ENCODE results near the gene TLL1. TPM values are rescaled to one million over a fixed set of nuclear protein-coding genes. Genes with fewer than 3 reads are reported as not detected.

TLL1 gene
- total and polyA plus RNA-seq, 2 donors (not counting 3 experiments of a cell fraction or from before 2014, with no cell fraction given): 0.41 to 1.4 TPM

- dilution Hi-C loops (cut with MboI; ENCODE audit: extremely low pct_ligation_motif_present, low sequenced_read_pairs): no loop called here
- DNase-seq (ENCODE audit: low read depth, low spot score) (no peak), FAIRE-seq (no peak)
- no peaks in the 10 kb centered on the region for H3K9me3 ChIP-seq (replicated peaks; ENCODE audit: control insufficient read depth, insufficient read depth, low read length)
- ChIA-PET POLR2A (no interaction called here), CTCF (no interaction called here)
- H3K4me3 ChIP-seq (replicated peaks in 1 of 3; ENCODE audit: insufficient read depth in 1 of 3, low read depth in 1 of 3, low read length in 3 of 3): no peak overlapping the region
- no peaks in the 10 kb centered on the region for H3K9me1 ChIP-seq (replicated peaks; ENCODE audit: control insufficient read depth, extremely low read depth, insufficient read depth, low read length)
- H3K9ac ChIP-seq (replicated peaks; ENCODE audit: extremely low read depth, insufficient read depth, low read length): no peak overlapping the region
- H3K27ac ChIP-seq (ENCODE audit: insufficient read depth, low read depth, low read length): no peak overlapping the region
- H3K27me3 ChIP-seq (ENCODE audit: control insufficient read depth in 2 of 2, insufficient read depth in 2 of 2, low read length in 2 of 2): no peaks in the 10 kb centered on the region
- H3K4me2 ChIP-seq (ENCODE audit: insufficient read depth, low read length): no peak overlapping the region
- TF ChIP-seq, protein P1, sequence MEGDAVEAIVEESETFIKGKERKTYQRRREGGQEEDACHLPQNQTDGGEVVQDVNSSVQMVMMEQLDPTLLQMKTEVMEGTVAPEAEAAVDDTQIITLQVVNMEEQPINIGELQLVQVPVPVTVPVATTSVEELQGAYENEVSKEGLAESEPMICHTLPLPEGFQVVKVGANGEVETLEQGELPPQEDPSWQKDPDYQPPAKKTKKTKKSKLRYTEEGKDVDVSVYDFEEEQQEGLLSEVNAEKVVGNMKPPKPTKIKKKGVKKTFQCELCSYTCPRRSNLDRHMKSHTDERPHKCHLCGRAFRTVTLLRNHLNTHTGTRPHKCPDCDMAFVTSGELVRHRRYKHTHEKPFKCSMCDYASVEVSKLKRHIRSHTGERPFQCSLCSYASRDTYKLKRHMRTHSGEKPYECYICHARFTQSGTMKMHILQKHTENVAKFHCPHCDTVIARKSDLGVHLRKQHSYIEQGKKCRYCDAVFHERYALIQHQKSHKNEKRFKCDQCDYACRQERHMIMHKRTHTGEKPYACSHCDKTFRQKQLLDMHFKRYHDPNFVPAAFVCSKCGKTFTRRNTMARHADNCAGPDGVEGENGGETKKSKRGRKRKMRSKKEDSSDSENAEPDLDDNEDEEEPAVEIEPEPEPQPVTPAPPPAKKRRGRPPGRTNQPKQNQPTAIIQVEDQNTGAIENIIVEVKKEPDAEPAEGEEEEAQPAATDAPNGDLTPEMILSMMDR (IDR thresholded peaks at IDR 0.05; ENCODE audit: extremely low read depth in 1 of 2, insufficient read depth in 1 of 2, low read depth in 1 of 2, low read length in 2 of 2): no peak
- TF ChIP-seq JUN (IDR thresholded peaks at IDR 0.05; ENCODE audit: borderline replicate concordance, insufficient read depth, insufficient read length, low read depth) (no peak), GATA2 (IDR thresholded peaks at IDR 0.05; ENCODE audit: insufficient read depth, insufficient read length, low read depth, low read length) (no peak), POLR2AphosphoS5 (IDR thresholded peaks at IDR 0.05; ENCODE audit: insufficient read depth, low read depth, low read length) (no peak), FOS (IDR thresholded peaks at IDR 0.05; ENCODE audit: borderline replicate concordance, insufficient read depth, low read length) (no peak), EZH2 (IDR thresholded peaks at IDR 0.05; ENCODE audit: borderline replicate concordance, low read depth, low read length, severe bottlenecking) (no peak), POLR2A (IDR thresholded peaks at IDR 0.05; ENCODE audit: low read depth, low read length) (no peak), MYC (IDR thresholded peaks at IDR 0.05; ENCODE audit: low read depth, low read length) (no peak)
- TF ChIP-seq, protein P2, sequence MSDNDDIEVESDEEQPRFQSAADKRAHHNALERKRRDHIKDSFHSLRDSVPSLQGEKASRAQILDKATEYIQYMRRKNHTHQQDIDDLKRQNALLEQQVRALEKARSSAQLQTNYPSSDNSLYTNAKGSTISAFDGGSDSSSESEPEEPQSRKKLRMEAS (IDR thresholded peaks at IDR 0.05; ENCODE audit: insufficient read depth, insufficient read length): no peak
- BruUV-seq (replicated peaks): no TSS peak
- intact Hi-C loops (cut with micrococcal nuclease): no loop called here
- H3K4me1 ChIP-seq (ENCODE audit: control insufficient read depth, extremely low read depth, insufficient read depth, low read length): no peaks in the 10 kb centered on the region
- H2AFZ ChIP-seq (ENCODE audit: low read depth, low read length): no peak overlapping the region
- no peaks in the 10 kb centered on the region for H3K36me3 ChIP-seq (ENCODE audit: control insufficient read depth in 2 of 2, extremely low read depth in 1 of 2, insufficient read depth in 2 of 2, low read length in 2 of 2)
- no peaks in the 10 kb centered on the region for H3K79me2 ChIP-seq (ENCODE audit: control insufficient read depth, insufficient read depth, low read length)
- H4K20me1 ChIP-seq (replicated peaks; ENCODE audit: control insufficient read depth, extremely low read depth, insufficient read depth, low read length): no peaks in the 10 kb centered on the region
Observed at GRCh38 chr4:165994701-165995100, 121.7 kb downstream of the TLL1 start.

Data from endothelial cell of umbilical vein (primary cell).